GM13977 (cell line): Measurements from ENCODE around the gene MC2R.
"Not testable (repeated sequence)": the region's sequence is repeated elsewhere in the genome, so short reads cannot be mapped to it uniquely, and the experiment has no call there.

ENCODE experiments used
- DNase-seq: peaks from one replicate; pipeline ENCODE4 v3.0.0; 2012; ENCODE audit warnings: low spot score
- in situ Hi-C: fragments of 300-500 bp; cut with MboI; formaldehyde crosslinking; loops from one replicate; pipeline ENCODE4 v1.12.0; 2022; ENCODE audit warnings: low sequenced_read_pairs, low pct_unique_long_range_greater_than_20kb, mixed read lengths, inconsistent platforms; ENCODE audit not compliant: unreplicated experiment
- TF ChIP-seq, protein P1 (sequence below): IDR thresholded peaks from 2 replicates; pipeline ENCODE4 v1.5.1; 2012; ENCODE audit warnings: mild to moderate bottlenecking, control low read depth; ENCODE audit not compliant: insufficient read depth; ENCODE audit errors: extremely low read depth, missing control alignments

The MC2R gene

GRCh38 chr18:13868501-13869271, 46.6 kb downstream of the MC2R start:
- in situ Hi-C loops, result no loop called here
- TF ChIP-seq, protein P1, sequence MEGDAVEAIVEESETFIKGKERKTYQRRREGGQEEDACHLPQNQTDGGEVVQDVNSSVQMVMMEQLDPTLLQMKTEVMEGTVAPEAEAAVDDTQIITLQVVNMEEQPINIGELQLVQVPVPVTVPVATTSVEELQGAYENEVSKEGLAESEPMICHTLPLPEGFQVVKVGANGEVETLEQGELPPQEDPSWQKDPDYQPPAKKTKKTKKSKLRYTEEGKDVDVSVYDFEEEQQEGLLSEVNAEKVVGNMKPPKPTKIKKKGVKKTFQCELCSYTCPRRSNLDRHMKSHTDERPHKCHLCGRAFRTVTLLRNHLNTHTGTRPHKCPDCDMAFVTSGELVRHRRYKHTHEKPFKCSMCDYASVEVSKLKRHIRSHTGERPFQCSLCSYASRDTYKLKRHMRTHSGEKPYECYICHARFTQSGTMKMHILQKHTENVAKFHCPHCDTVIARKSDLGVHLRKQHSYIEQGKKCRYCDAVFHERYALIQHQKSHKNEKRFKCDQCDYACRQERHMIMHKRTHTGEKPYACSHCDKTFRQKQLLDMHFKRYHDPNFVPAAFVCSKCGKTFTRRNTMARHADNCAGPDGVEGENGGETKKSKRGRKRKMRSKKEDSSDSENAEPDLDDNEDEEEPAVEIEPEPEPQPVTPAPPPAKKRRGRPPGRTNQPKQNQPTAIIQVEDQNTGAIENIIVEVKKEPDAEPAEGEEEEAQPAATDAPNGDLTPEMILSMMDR, result no peak
- no peak for DNase-seq

- in situ Hi-C loops, DNase-seq: not testable (repeated sequence)
These were observed 52.4 kb downstream of the MC2R start for GRCh38 chr18:13862898-13863297.

DNA sequence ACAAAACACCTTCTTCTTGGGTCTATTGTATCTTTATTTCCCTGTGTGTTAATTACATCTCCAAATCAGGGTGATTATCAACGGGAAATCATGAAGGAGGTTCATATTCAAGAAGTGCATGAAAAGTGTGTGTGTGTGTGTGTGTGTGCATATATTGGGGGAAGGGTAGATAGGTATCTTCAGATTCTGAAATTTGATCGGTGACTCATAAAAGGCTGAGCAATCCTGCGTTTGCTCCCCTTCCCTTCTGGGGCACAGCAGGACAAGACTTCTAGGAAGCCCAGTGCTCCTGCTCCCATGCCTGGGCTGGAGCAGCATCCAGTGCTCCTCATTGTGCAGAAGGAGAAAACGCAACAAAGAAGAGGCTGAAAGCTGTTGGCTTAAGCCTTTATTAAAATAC, 65.5 kb downstream of the MC2R start:
- in situ Hi-C loops, result loop anchor here (10.0 kb wide), 1 partner anchor 225 kb away; no protein-coding TSS in a partner anchor

DNA sequence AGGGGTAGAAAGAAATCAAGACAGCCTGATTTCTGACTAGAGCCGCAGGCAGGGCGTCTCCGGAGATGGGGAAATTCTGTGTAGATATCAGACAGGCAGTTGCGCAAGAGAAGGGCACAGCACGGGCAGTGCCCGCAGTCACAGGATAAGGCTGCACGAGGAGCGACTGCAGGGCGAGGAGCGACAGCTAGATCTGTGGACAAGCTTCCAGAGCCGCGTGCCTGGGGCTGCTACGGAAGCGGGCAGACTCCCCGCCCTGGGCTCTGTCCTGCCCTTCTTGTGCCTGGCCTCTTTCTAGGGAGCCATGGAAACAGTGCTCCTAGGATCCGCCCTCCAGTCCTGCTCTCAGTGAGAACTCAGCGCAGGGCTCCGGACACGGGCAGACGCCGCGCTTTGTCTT, 78.8 kb downstream of the MC2R start:
- no peak for DNase-seq
- in situ Hi-C loops, result no loop called here
- TF ChIP-seq, protein P1, result no peak

More for the DNA sequence above, 65.5 kb downstream of the MC2R start:
- no peak for DNase-seq
- TF ChIP-seq, protein P1, result no peak

DNA sequence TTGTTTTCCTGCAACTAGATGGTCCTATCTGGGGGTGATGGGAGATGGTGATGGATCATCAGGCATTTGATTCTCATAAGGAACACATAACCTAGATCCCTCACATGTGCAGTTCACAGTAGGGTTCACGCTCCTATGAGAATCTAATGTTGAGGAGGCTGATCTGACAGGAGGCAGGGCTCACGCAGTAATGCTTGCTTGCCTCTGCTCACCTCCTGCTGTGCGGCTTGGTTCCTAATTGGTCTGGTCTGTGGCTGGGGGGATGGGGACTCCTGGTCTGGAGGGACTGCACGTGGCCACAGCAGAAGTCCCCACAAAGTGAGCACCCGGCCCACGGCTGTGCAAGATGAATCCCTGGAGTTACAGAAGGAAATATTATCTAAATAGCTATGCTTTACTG, 80.1 kb downstream of the MC2R start:
- DNase-seq, result no peak
- TF ChIP-seq, protein P1, result no peak
- in situ Hi-C loops, result no loop called here

- DNase-seq, result no peak
- in situ Hi-C loops, result no loop called here
- TF ChIP-seq, protein P1, result no peak
These were observed 80.8 kb downstream of the MC2R start for GRCh38 chr18:13834496-13835015.
